Measurements from ENCODE around the gene MAB21L4. TPM values are rescaled to one million over a fixed set of nuclear protein-coding genes. Genes with fewer than 3 reads are reported as not detected.

MAB21L4 gene
- total RNA-seq, 2 donors from 2014 or later = not detected

DNA sequence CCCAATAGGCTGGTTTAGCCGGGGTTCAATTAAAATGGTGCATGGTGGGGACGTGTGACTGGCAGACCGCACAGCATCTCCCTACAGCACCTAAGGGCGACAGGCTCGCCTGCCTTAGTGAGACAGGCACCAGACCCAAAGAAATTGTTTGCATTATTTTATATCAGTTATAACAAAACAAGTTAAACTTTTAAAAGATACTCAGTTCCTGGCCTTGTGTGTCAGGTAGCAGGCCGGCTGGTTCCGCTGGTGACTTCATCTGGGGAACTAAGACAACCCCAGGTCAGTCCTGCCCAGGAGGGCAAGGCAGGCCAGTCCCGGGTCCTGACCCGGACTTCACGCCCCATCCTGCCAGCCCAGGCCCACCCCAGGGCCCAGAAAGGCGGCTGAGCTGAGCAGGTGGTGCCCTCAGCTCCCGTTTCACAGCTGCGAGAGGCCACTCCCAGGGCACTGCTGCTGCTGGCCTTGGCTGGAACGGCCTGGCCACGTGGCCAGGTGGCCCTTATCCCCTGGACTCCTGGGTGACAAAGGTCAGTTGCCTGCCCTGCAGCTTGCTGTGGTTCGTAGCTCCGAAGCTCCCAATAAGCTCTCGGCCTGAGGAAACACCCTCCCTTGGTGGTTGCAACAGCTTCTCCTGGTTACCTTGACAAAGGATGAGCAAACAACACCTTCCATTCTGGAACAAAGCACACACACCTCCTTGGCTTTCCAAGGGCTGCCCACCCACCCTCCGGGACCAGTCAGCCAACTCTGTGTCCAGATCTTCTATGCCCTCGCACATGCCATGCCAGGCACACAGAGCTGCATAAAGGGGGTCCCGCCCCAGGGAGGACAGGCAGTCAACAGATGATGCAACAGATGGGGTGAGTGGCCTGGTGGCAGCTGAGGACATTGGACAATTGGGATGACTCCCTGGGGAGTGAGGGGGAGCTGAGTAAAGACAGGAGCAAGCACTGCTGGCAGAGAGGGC lies 38.6 kb downstream of the MAB21L4 start:
- H3K4me1 ChIP-seq (ENCODE audit: control insufficient read depth in 1 of 2, low read depth in 2 of 2) = no peaks in the 10 kb centered on the region
- ATAC-seq (ENCODE audit: insufficient number of reproducible peaks, low FRiP score, low read depth) = no peak
- H3K27ac ChIP-seq = no peak overlapping the region
- TF ChIP-seq, protein P1, sequence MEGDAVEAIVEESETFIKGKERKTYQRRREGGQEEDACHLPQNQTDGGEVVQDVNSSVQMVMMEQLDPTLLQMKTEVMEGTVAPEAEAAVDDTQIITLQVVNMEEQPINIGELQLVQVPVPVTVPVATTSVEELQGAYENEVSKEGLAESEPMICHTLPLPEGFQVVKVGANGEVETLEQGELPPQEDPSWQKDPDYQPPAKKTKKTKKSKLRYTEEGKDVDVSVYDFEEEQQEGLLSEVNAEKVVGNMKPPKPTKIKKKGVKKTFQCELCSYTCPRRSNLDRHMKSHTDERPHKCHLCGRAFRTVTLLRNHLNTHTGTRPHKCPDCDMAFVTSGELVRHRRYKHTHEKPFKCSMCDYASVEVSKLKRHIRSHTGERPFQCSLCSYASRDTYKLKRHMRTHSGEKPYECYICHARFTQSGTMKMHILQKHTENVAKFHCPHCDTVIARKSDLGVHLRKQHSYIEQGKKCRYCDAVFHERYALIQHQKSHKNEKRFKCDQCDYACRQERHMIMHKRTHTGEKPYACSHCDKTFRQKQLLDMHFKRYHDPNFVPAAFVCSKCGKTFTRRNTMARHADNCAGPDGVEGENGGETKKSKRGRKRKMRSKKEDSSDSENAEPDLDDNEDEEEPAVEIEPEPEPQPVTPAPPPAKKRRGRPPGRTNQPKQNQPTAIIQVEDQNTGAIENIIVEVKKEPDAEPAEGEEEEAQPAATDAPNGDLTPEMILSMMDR (IDR thresholded peaks at IDR 0.05) = no peak
- no peak for DNase-seq (ENCODE audit: low spot score)
- H3K27me3 ChIP-seq (replicated peaks; ENCODE audit: insufficient read depth) = no peaks in the 10 kb centered on the region
- no peaks in the 10 kb centered on the region for H3K9me3 ChIP-seq
- no peaks in the 10 kb centered on the region for H3K36me3 ChIP-seq
- no peak overlapping the region for H3K4me3 ChIP-seq

DNA sequence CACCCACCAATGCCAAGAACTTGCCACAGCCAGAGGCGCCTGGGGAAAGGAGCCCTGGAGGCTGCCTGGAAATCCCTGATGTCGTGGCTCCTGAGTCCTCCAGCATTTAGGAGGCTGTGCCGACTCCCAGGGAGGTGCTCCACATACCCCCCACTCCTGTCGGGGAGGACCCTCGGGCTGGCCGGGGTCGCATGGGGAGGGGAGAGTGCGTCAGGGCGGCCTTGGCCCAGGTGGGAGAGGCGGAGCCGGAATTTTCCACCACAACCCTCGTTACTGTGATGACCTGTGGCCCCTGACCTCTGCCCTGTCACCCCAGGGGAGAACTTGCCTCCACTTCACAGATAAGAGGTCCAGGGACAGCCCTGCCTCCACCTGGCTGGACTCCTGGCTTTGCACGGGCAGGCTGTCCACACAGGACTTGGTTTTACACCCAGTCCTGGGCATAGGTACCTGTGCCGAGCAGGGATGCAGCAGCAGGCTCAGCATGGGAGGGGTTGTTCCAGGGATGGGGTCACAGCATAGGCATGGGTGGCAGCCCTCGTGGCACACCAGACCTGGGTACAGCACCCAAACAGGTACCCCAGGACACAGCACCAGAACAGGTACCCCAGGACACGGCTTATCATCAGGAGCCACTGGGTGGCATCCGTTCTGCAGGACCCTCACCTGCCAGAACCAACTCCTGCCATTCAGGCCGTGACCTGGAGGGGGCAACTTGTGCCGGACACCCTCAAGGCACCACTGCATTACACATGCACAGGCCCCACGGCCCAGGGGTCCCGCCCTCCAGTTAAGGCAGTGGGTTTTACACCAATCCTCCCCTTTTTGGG lies 39.6 kb downstream of the MAB21L4 start:
- TF ChIP-seq, protein P1 (IDR thresholded peaks at IDR 0.05) = no peak
- H3K36me3 ChIP-seq = no peaks in the 10 kb centered on the region

DNA sequence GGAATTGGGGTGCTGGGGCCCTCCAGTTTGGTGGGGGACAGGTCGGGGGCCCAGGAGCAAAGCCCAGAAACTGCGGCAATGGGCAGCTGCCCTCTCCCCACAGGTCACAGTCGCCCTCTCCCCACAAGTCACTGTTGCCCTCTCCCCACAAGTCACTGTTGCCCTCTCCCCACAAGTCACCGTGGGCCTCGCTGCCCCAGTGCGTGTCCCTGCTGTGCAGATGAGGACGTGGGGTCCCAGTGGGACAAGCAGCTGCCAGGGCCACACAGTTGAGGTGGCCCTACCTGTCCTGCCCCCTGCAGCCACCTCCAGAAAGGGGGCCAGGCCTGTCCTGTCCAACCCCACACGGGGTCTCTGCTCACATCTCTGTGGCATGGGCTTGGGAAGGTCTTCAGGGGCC lies 40.3 kb downstream of the MAB21L4 start:
- H3K27ac ChIP-seq = no peak overlapping the region
- no peak overlapping the region for H3K4me3 ChIP-seq
- H3K9me3 ChIP-seq = no peaks in the 10 kb centered on the region
- DNase-seq (ENCODE audit: low spot score) (no peak), ATAC-seq (ENCODE audit: insufficient number of reproducible peaks, low FRiP score, low read depth) (no peak)
- TF ChIP-seq, protein P1 (IDR thresholded peaks at IDR 0.05) = no peak
- no peaks in the 10 kb centered on the region for H3K36me3 ChIP-seq
- no peaks in the 10 kb centered on the region for H3K4me1 ChIP-seq (ENCODE audit: control insufficient read depth in 1 of 2, low read depth in 2 of 2)
- no peaks in the 10 kb centered on the region for H3K27me3 ChIP-seq (replicated peaks; ENCODE audit: insufficient read depth)

More for the DNA sequence above, 39.6 kb downstream of the MAB21L4 start:
- H3K4me1 ChIP-seq (ENCODE audit: control insufficient read depth in 1 of 2, low read depth in 2 of 2) = no peaks in the 10 kb centered on the region
- H3K27ac ChIP-seq = no peak overlapping the region
- DNase-seq (ENCODE audit: low spot score) (no peak), ATAC-seq (ENCODE audit: insufficient number of reproducible peaks, low FRiP score, low read depth) (no peak)
- H3K9me3 ChIP-seq = no peaks in the 10 kb centered on the region
- no peak overlapping the region for H3K4me3 ChIP-seq
- no peaks in the 10 kb centered on the region for H3K27me3 ChIP-seq (replicated peaks; ENCODE audit: insufficient read depth)

DNA sequence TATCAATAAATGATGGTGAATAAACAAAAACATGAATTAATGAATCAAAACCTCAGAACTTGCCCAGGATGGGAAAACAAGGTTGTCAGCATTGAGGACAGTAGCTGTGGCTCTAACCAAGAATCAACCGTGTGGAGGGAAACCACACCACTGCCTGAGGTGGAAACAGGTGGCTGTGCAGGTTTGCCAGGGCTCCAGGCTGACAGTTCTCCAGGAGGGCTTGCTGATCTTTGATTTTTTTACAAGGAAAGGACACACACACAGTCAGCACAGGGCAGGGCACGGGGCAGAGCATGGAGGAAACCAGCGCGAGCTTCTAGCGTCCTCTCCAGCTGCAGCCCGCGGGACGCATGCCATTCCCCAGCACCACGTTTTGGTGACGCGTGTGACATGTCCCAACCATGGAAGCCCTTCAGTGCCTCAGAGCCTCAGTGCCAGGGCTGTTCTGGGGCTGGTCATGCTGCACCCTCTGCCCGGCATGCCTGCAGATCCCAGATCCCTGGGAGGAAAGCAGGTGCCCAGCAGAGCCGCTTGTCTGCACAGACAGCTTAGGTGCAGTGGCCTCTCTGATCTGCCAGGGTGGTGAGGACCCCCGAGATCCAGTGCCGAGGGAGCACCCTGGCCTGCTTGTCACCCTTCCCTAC lies 43.2 kb downstream of the MAB21L4 start:
- no peak overlapping the region for H3K27ac ChIP-seq
- ATAC-seq (ENCODE audit: insufficient number of reproducible peaks, low FRiP score, low read depth) = no peak
- DNase-seq (ENCODE audit: low spot score) = no peak
- no peaks in the 10 kb centered on the region for H3K36me3 ChIP-seq
- no peak overlapping the region for H3K4me3 ChIP-seq
- TF ChIP-seq, protein P1 (IDR thresholded peaks at IDR 0.05) = no peak
- no peaks in the 10 kb centered on the region for H3K27me3 ChIP-seq (replicated peaks; ENCODE audit: insufficient read depth)
- H3K4me1 ChIP-seq (ENCODE audit: control insufficient read depth in 1 of 2, low read depth in 2 of 2) = no peaks in the 10 kb centered on the region
- no peaks in the 10 kb centered on the region for H3K9me3 ChIP-seq

Data from thoracic aorta (tissue), 2 donors.